Kidney epithelial cell (primary cell): Measurements from ENCODE around the gene LGALS12. TPM values are rescaled to one million over a fixed set of nuclear protein-coding genes. Genes with fewer than 3 reads are reported as not detected.

Experiments
- DNase-seq: peaks from one replicate; pipeline ENCODE4 v3.0.0-alpha.2; 2010; ENCODE audit warnings: low read depth
- H3K27me3 ChIP-seq: 2 replicates; pipeline ENCODE4 v1.6.0; 2011; ENCODE audit warnings: low read length; ENCODE audit not compliant: control insufficient read depth, insufficient read depth
- H3K36me3 ChIP-seq: 2 replicates; pipeline ENCODE4 v1.5.1; 2011; ENCODE audit warnings: low read length; ENCODE audit not compliant: control insufficient read depth, insufficient read depth
- H3K4me3 ChIP-seq: 2 replicates; pipeline ENCODE4 v1.5.1; 2011; ENCODE audit warnings: low read depth, mild to moderate bottlenecking, control low read depth, low read length
- total RNA-seq: library from RNA; depleted of rRNA; stranded (reverse); fragments of >200 nt; gene quantifications from 2 replicates; pipeline ENCODE4 v1.2.3, GENCODE V29; 2015
- TF ChIP-seq, protein P1 (sequence below): IDR thresholded peaks from 2 replicates; pipeline ENCODE4 v1.5.1; 2011; ENCODE audit warnings: mild to moderate bottlenecking, moderate library complexity, low read length, control low read depth, inconsistent platforms; ENCODE audit not compliant: insufficient read depth, poor library complexity, severe bottlenecking

The LGALS12 gene, protein sequence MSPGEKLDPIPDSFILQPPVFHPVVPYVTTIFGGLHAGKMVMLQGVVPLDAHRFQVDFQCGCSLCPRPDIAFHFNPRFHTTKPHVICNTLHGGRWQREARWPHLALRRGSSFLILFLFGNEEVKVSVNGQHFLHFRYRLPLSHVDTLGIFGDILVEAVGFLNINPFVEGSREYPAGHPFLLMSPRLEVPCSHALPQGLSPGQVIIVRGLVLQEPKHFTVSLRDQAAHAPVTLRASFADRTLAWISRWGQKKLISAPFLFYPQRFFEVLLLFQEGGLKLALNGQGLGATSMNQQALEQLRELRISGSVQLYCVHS
- total RNA-seq, result not detected in 2 replicates

DNA sequence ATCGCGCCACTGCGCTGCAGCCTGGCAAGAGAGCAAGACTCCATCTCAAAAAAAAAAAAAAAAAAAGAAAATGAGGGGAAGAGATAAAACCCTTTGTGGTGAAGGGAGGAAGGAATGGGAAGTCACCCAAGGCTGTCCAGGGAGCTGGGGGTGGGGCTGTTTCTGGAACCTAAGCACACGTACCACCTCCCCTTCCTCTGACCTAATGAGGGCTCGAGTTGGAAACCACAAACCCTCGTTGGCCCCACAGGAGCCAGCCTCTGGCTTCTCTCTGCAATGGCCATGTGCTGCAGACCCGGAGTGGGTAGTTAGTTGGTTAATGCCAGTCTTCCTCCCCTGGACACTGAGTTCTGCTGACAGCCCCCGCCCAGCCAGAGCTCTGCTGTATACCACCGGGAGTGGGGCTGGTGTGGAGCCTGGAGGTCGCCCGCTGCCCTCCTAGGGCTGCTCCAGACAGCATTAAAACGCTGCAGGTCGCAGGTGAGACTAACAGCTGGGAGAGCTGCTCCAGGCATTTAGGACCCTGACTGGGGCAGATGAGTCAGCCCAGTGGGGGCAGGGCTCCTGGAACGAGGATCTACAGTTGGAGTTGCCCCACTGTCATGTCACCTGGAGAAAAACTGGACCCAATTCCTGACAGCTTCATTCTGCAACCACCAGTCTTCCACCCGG, at the start of gene LGALS12:
Gene LGALS12 (plus strand): TSS at position 228 of the 672 bp plus-strand sequence. CDS start 375 bp downstream, at position 603.
- no peak for DNase-seq

DNA sequence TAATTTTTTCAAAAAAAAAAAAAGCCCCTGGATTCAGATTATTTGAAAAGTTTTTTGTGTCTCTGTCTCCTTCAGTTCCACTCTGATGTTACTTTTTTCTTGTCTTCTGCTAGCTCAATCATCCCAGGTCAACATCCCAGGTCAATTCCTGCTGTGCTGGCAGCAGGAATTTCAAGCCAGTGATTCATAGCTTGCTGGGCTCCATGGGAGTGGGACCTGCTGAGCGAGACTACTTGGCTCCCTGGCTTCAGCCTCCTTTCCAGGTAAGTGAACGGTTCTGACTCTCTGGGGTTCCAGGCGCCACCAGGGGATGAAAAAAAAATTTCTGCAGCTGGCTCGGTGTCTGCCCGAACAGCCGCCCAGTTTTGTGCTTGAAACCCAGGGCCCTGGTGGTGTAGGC, 46.3 kb upstream of the LGALS12 start:
- DNase-seq, result no peak
- Histone ChIP-seq H3K36me3 (no peaks in the 10 kb centered on the region), H3K4me3 (no peak overlapping the region), H3K27me3 (peaks cover 2% of the 10 kb centered on the region)
- TF ChIP-seq, protein P1, sequence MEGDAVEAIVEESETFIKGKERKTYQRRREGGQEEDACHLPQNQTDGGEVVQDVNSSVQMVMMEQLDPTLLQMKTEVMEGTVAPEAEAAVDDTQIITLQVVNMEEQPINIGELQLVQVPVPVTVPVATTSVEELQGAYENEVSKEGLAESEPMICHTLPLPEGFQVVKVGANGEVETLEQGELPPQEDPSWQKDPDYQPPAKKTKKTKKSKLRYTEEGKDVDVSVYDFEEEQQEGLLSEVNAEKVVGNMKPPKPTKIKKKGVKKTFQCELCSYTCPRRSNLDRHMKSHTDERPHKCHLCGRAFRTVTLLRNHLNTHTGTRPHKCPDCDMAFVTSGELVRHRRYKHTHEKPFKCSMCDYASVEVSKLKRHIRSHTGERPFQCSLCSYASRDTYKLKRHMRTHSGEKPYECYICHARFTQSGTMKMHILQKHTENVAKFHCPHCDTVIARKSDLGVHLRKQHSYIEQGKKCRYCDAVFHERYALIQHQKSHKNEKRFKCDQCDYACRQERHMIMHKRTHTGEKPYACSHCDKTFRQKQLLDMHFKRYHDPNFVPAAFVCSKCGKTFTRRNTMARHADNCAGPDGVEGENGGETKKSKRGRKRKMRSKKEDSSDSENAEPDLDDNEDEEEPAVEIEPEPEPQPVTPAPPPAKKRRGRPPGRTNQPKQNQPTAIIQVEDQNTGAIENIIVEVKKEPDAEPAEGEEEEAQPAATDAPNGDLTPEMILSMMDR, result no peak

More for the DNA sequence above, at the start of gene LGALS12:
- Histone ChIP-seq H3K4me3 (no peak within 1 kb of the TSS), H3K36me3 (no peaks in the 10 kb centered on the region), H3K27me3 (no peaks in the 10 kb centered on the region)
- TF ChIP-seq, protein P1, result no peak

DNA sequence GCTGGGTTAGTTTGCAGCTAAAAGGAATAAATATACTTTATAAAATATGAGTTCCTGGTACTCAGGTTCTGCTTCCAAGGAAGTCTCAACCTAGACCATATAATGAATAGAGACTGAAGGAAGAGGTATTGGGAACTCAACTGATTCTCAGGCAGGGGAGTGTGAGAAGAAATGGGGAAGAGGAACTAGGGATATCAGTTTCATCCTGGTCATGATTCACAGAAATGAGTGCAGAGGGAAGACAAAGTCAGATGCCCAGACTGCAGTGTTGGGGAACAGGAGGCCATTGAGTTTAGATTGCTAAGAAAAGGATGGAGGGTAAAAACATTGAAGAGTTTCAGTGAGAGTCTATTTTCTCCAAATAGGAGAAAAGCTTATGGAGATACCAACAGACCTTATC, 43.7 kb upstream of the LGALS12 start:
- Histone ChIP-seq H3K27me3 (peaks cover 2% of the 10 kb centered on the region), H3K36me3 (no peaks in the 10 kb centered on the region), H3K4me3 (no peak overlapping the region)
- DNase-seq, result no peak
- TF ChIP-seq, protein P1, result no peak

DNA sequence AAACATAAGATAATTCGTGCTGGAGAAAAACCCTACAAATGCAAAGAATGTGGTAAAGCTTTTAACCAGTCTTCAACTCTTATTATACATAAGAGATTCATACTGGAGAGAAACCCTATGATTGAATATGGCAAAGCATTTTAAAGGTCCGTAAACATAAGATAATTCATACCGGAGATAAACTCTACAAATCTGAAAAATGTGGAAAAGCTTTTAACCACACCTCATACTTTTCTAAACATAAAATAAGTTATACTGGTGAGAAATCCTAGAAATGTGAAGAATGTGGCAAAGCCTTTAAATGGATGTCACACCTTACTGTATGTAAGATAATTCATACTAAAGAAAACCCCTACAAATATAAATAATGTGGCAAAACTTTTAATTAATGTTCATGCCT, 35.6 kb upstream of the LGALS12 start:
- DNase-seq, result no peak
- Histone ChIP-seq H3K27me3 (no peaks in the 10 kb centered on the region), H3K36me3 (no peaks in the 10 kb centered on the region), H3K4me3 (no peak overlapping the region)
- TF ChIP-seq, protein P1, result no peak

DNA sequence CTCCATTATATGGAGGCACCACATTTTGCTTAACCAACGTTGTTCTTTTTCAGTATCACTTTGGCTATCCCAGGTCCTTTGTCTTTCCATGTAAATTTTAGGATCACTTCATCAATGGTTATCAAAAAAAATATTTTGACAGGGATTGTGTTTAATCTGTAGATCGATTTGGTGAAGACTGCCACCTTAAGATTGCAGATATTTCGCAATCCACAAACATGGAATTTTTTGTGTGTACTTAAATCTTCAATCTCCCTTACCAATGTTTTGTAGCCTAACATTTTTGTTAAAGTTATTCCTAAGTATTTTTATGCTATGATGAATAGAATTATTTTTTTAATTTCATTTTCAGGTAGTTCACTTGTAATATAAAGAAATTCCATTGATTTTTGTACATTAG, 33.5 kb upstream of the LGALS12 start:
- no peak for DNase-seq
- Histone ChIP-seq H3K27me3 (no peaks in the 10 kb centered on the region), H3K36me3 (no peaks in the 10 kb centered on the region), H3K4me3 (no peak overlapping the region)
- TF ChIP-seq, protein P1, result no peak
